Neural progenitor cell (in vitro differentiated cells): Measurements from ENCODE around the gene RAB3IL1.

Source experiments
- CTCF ChIP-seq: fragments of 200-600 bp; sonication (generic); IDR thresholded peaks from 2 replicates; pipeline ENCODE4 v1.5.1; 2017; ENCODE audit warnings: antibody characterized with exemption, mild to moderate bottlenecking
- EZH2 ChIP-seq: fragments of 200-600 bp; sonication (generic); IDR thresholded peaks from 2 replicates; pipeline ENCODE4 v1.6.1; 2017; ENCODE audit warnings: antibody characterized with exemption, mild to moderate bottlenecking, moderate library complexity

- TF ChIP-seq CTCF (no peak), EZH2 (no peak)
Observed at GRCh38 chr11:61935861-61936260, 18.5 kb upstream of the RAB3IL1 start.
